Upper lobe of left lung (tissue), 4 donors: ENCODE results near the gene ARHGAP26.

Experiments used
- EP300 ChIP-seq, 4 donors: sonication (generic); formaldehyde crosslinking; IDR thresholded peaks; one replicate each; pipeline ENCODE4 v1.5.1; 2017; ENCODE audit warnings: antibody characterized with exemption in 4 of 4, control low read depth in 2 of 4
- TF ChIP-seq, protein P1 (sequence below), 6 experiments: fragments of 450-650 bp in 4 of 6; fragments of 200-600 bp in 2 of 6; sonication (generic) in 2 of 6; IDR thresholded peaks; one replicate each; pipeline ENCODE4 v1.5.1; 2016 to 2019; ENCODE audit warnings: antibody characterized with exemption in 6 of 6

DNA sequence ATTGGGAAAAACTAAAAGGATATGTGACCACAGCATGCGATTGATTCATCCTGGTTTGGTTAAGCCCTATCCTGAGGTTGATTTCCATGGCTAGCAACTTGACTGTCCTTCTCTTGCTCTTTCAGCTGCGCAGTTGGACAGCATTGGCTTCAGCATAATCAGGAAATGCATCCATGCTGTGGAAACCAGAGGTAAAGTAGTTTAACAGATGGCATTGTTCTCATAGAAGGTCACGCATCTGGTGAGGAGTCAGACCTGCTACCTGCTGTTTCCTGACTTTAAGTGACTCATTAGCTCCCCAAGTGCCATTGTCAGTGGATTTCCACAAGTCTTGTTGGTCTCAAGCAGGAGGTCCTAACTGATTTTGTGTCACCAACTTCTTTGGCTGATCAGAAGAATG is 266.9 kb downstream of the ARHGAP26 start:
- TF ChIP-seq, protein P1, sequence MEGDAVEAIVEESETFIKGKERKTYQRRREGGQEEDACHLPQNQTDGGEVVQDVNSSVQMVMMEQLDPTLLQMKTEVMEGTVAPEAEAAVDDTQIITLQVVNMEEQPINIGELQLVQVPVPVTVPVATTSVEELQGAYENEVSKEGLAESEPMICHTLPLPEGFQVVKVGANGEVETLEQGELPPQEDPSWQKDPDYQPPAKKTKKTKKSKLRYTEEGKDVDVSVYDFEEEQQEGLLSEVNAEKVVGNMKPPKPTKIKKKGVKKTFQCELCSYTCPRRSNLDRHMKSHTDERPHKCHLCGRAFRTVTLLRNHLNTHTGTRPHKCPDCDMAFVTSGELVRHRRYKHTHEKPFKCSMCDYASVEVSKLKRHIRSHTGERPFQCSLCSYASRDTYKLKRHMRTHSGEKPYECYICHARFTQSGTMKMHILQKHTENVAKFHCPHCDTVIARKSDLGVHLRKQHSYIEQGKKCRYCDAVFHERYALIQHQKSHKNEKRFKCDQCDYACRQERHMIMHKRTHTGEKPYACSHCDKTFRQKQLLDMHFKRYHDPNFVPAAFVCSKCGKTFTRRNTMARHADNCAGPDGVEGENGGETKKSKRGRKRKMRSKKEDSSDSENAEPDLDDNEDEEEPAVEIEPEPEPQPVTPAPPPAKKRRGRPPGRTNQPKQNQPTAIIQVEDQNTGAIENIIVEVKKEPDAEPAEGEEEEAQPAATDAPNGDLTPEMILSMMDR (IDR thresholded peaks at IDR 0.05), result no peak
- no peak for TF ChIP-seq EP300 (IDR thresholded peaks at IDR 0.05)
